Measurements from ENCODE around the gene HSPBP1. TPM values are rescaled to one million over a fixed set of nuclear protein-coding genes. Genes with fewer than 3 reads are reported as not detected.
A peak's percentile ranks its signal among the peaks of the same experiment; 100 is the strongest.

HSPBP1 gene
- total RNA-seq, 1 donor from 2014 or later, result 22.7 TPM

DNA sequence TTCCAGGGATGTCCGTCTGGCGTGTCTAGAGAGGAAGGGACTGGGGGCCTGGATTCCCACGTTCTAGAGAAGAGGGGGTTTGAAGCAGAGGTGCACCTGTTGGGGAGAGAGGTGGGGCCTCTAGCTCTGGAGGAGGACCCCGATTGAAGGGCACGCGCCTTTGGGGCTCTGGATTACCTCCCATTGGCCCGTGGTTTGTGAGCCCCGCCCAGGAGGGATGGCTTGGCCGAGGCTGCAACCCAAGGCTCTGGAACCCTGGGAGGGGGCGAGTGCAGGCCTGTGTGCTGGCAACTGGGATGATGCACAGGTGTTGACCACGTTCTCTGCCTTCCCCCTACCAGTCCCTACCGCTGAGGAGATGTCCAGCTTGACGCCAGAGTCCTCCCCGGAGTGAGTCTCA, 25.1 kb upstream of the HSPBP1 start:
- Mint-ChIP-seq H3K36me3 (ENCODE audit: low read depth) (peaks cover 20% of the 10 kb centered on the region), H3K4me3 (ENCODE audit: unreplicated experiment) (no peak overlapping the region), H3K4me1 (ENCODE audit: low read depth) (peaks cover 9% of the 10 kb centered on the region), H3K27ac (ENCODE audit: unreplicated experiment) (no peak overlapping the region), H3K27me3 (ENCODE audit: low read depth) (no peaks in the 10 kb centered on the region), H3K9me3 (ENCODE audit: low read depth) (no peaks in the 10 kb centered on the region)
- TF ChIP-seq, protein P1, sequence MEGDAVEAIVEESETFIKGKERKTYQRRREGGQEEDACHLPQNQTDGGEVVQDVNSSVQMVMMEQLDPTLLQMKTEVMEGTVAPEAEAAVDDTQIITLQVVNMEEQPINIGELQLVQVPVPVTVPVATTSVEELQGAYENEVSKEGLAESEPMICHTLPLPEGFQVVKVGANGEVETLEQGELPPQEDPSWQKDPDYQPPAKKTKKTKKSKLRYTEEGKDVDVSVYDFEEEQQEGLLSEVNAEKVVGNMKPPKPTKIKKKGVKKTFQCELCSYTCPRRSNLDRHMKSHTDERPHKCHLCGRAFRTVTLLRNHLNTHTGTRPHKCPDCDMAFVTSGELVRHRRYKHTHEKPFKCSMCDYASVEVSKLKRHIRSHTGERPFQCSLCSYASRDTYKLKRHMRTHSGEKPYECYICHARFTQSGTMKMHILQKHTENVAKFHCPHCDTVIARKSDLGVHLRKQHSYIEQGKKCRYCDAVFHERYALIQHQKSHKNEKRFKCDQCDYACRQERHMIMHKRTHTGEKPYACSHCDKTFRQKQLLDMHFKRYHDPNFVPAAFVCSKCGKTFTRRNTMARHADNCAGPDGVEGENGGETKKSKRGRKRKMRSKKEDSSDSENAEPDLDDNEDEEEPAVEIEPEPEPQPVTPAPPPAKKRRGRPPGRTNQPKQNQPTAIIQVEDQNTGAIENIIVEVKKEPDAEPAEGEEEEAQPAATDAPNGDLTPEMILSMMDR (IDR thresholded peaks at IDR 0.05), result no peak
- no peak for DNase-seq (ENCODE audit: low spot score)

DNA sequence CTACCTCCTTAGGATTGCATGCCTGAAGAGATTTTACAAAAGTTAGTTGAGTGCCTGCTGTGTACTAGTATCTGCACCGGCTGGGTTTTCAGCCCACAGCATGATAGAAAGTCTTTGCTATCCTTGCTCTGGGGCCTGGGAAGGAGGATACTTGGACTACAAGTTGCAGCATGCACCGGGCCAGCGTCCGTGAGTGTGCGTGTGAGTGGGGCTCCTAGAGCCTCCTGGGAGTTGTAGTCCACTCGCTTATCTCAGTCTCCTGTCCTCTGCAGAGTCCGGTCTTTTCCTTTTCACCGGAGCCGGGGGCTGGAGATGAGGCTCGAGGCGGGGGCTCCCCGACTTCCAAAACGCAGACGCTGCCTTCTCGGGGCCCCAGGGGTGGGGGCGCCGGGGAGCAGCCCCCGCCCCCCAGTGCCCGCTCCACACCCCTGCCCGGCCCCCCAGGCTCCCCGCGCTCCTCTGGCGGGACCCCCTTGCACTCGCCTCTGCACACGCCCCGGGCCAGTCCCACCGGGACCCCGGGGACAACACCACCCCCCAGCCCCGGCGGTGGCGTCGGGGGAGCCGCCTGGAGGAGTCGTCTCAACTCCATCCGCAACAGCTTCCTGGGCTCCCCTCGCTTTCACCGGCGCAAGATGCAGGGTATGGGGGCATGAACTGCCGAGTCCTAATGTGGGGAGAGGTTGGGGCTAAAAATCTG, 24.5 kb upstream of the HSPBP1 start:
- DNase-seq (ENCODE audit: low spot score), result no peak
- no peak overlapping the region for H3K4me3 Mint-ChIP-seq (ENCODE audit: unreplicated experiment)
- H3K36me3 Mint-ChIP-seq (ENCODE audit: low read depth), result peaks cover 21% of the 10 kb centered on the region
- TF ChIP-seq, protein P1 (IDR thresholded peaks at IDR 0.05), result no peak
- no peak overlapping the region for H3K27ac Mint-ChIP-seq (ENCODE audit: unreplicated experiment)
- H3K4me1 Mint-ChIP-seq (ENCODE audit: low read depth), result peaks cover 9% of the 10 kb centered on the region
- no peaks in the 10 kb centered on the region for H3K9me3 Mint-ChIP-seq (ENCODE audit: low read depth)
- H3K27me3 Mint-ChIP-seq (ENCODE audit: low read depth), result no peaks in the 10 kb centered on the region

DNA sequence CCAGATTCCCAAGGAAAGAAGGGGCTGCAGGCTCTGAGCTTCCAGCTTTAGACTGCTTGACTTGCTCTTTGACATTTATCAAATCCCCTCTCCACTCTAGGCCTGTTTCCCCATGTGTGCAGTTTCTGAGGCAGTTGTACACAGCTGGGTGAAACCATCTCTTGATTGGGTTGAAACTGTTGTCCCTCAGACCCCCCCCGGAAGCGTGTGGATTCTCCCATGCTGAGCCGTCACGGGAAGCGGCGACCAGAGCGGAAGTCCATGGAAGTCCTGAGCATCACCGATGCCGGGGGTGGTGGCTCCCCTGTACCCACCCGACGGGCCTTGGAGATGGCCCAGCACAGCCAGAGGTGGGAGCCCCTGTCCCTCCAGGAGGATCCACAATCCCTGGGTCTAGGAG, 23.6 kb upstream of the HSPBP1 start:
- Mint-ChIP-seq H3K27ac (ENCODE audit: unreplicated experiment) (no peak overlapping the region), H3K4me3 (ENCODE audit: unreplicated experiment) (no peak overlapping the region), H3K27me3 (ENCODE audit: low read depth) (no peaks in the 10 kb centered on the region), H3K36me3 (ENCODE audit: low read depth) (peaks cover 19% of the 10 kb centered on the region), H3K4me1 (ENCODE audit: low read depth) (peaks cover 9% of the 10 kb centered on the region), H3K9me3 (ENCODE audit: low read depth) (no peaks in the 10 kb centered on the region)
- DNase-seq (ENCODE audit: low spot score), result no peak
- TF ChIP-seq, protein P1 (IDR thresholded peaks at IDR 0.05), result no peak

DNA sequence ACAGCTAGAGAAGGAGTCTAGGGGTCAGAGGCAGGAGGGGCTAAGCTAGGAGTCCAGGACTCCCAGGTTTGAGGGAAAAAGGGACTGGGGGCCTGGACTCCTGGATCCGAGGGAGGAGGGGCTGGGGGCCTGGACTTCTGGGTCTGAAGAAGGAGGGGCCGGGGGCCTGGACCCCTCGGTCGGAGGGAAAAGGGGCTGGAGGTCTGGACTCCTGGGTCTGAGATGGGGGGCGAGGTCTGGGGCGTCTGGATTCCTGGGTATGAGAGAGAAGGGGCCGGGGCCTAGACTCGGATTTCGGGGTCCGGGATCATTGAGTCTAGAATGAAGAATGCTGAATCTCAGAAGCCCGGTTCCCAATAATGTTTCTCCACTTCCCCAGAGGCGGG, 22.4 kb upstream of the HSPBP1 start:
- Mint-ChIP-seq H3K27ac (ENCODE audit: unreplicated experiment) (no peak overlapping the region), H3K4me3 (ENCODE audit: unreplicated experiment) (no peak overlapping the region), H3K4me1 (ENCODE audit: low read depth) (peaks cover 9% of the 10 kb centered on the region), H3K27me3 (ENCODE audit: low read depth) (no peaks in the 10 kb centered on the region), H3K9me3 (ENCODE audit: low read depth) (no peaks in the 10 kb centered on the region), H3K36me3 (ENCODE audit: low read depth) (peaks cover 16% of the 10 kb centered on the region)
- DNase-seq (ENCODE audit: low spot score), result no peak
- TF ChIP-seq, protein P1 (IDR thresholded peaks at IDR 0.05), result no peak

DNA sequence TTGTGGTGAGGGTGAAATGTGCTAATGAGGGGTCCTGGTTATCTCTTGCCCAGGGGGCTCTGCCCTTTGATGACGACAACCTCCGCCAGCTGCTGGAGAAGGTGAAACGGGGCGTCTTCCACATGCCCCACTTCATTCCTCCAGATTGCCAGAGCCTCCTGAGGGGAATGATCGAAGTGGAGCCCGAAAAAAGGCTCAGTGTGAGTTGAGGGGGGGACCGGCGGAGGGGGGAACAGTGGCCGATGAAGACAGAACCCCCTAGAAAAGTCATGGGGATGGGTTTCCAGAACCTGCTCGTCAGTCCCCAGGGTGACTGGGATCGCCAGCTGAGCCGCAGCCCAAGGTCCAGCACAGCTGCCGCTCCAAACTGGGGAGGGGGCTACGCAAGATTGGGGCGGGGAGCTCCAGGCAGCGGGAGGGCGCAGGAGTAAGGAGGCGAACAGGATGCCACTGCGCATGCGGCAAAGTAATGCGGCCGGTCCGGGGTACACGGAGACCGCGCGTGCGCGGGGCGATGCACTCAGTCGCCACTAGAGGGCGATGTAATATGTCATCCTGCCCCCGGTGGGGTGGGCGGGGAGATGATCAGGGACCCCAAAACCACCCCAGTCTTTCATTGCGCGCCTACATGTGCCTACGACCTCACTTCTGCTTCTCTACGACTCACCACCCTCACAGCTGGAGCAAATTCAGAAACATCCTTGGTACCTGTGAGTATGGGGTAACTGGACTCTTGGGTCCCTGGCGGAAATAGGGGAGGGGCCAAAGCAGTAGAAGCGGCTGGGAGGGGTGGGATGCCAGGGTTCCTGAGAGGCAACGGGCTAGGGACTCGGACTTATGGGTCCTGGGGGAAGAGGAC, 21.8 kb upstream of the HSPBP1 start:
- peaks cover 9% of the 10 kb centered on the region for H3K4me1 Mint-ChIP-seq (ENCODE audit: low read depth)
- TF ChIP-seq, protein P1 (IDR thresholded peaks at IDR 0.05), result peak; percentile 97
- peak overlapping the region; percentile 45 for H3K27ac Mint-ChIP-seq (ENCODE audit: unreplicated experiment)
- peak overlapping the region; percentile 64 for H3K4me3 Mint-ChIP-seq (ENCODE audit: unreplicated experiment)
- DNase-seq (ENCODE audit: low spot score), result no peak
- H3K27me3 Mint-ChIP-seq (ENCODE audit: low read depth), result no peaks in the 10 kb centered on the region
- H3K9me3 Mint-ChIP-seq (ENCODE audit: low read depth), result no peaks in the 10 kb centered on the region
- peaks cover 15% of the 10 kb centered on the region for H3K36me3 Mint-ChIP-seq (ENCODE audit: low read depth)
